ENCODE measurements around the gene BSCL2. TPM values are rescaled to one million over a fixed set of nuclear protein-coding genes. Genes with fewer than 3 reads are reported as not detected.

BSCL2 gene
- total and polyA plus RNA-seq, 2 of the 13 experiments (the other 11 are each of a cell fraction or from before 2014, with no cell fraction given) = 19.5 to 21.1 TPM

- 0 out of 2 replicates have a peak, but pooled peaks have one; percentile 49 for TF ChIP-seq ZNF790 (CRISPR knock-in tag; IDR thresholded peaks at IDR 0.05; ENCODE audit: borderline replicate concordance)
- TF ChIP-seq ZNF205 (CRISPR knock-in tag; IDR thresholded peaks at IDR 0.05) = no peak
- 0 out of 2 replicates have a peak, but pooled peaks have one; percentile 30 for TF ChIP-seq MTA1 (CRISPR knock-in tag; IDR thresholded peaks at IDR 0.05; ENCODE audit: borderline replicate concordance)
- TF ChIP-seq TP53 (CRISPR knock-in tag; conservative IDR thresholded peaks at IDR 0.05) = no peak
- peak; percentile 29; the same call in 1 of the 2 replicates for TF ChIP-seq THAP9 (CRISPR knock-in tag; IDR thresholded peaks at IDR 0.05; ENCODE audit: borderline replicate concordance)
- TF ChIP-seq ZNF703 (CRISPR knock-in tag; IDR thresholded peaks at IDR 0.05; ENCODE audit: borderline replicate concordance) = no peak
- peak; percentile 23; the same call in 1 of the 2 replicates for TF ChIP-seq KMT2A (CRISPR knock-in tag; IDR thresholded peaks at IDR 0.05)
- TF ChIP-seq PTBP1 (IDR thresholded peaks at IDR 0.05; ENCODE audit: low read depth, low read length, poor library complexity, severe bottlenecking) = peak; percentile 11
- TF ChIP-seq TRIM24 (CRISPR knock-in tag; IDR thresholded peaks at IDR 0.05) = no peak
- TF ChIP-seq ZNF484 (CRISPR knock-in tag; IDR thresholded peaks at IDR 0.05; ENCODE audit: borderline replicate concordance, low read depth) = no peak
- TF ChIP-seq ZEB1 (IDR thresholded peaks at IDR 0.05; ENCODE audit: insufficient replicate concordance, low read depth) = peak; percentile 16
- TF ChIP-seq, protein P1, sequence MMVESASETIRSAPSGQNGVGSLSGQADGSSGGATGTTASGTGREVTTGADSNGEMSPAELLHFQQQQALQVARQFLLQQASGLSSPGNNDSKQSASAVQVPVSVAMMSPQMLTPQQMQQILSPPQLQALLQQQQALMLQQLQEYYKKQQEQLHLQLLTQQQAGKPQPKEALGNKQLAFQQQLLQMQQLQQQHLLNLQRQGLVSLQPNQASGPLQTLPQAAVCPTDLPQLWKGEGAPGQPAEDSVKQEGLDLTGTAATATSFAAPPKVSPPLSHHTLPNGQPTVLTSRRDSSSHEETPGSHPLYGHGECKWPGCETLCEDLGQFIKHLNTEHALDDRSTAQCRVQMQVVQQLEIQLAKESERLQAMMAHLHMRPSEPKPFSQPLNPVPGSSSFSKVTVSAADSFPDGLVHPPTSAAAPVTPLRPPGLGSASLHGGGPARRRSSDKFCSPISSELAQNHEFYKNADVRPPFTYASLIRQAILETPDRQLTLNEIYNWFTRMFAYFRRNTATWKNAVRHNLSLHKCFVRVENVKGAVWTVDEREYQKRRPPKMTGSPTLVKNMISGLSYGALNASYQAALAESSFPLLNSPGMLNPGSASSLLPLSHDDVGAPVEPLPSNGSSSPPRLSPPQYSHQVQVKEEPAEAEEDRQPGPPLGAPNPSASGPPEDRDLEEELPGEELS (CRISPR knock-in tag; IDR thresholded peaks at IDR 0.05) = no peak
- no peak for TF ChIP-seq ARNT (IDR thresholded peaks at IDR 0.05)
- no peak for TF ChIP-seq ZBTB42 (CRISPR knock-in tag; IDR thresholded peaks at IDR 0.05)
- TF ChIP-seq ZNF646 (CRISPR knock-in tag; IDR thresholded peaks at IDR 0.05) = peak; percentile 22; the same call in 1 of the 2 replicates
- TF ChIP-seq ISL2 (CRISPR knock-in tag; IDR thresholded peaks at IDR 0.05) = no peak
- TF ChIP-seq ZNF264 (CRISPR knock-in tag; IDR thresholded peaks at IDR 0.05) = 0 out of 2 replicates have a peak, but pooled peaks have one; percentile 13
Observed at GRCh38 chr11:62665599-62666258, 41.5 kb downstream of the BSCL2 start (continued).

Measured in HepG2 (cell line).